GM12873 (cell line): ENCODE data around the gene USP6NL.

Experiments
- CTCF ChIP-seq: IDR thresholded peaks from 2 replicates; pipeline ENCODE4 v1.5.1; 2012; ENCODE audit warnings: low read depth, mild to moderate bottlenecking, moderate library complexity, low read length, control low read depth; ENCODE audit not compliant: insufficient read depth; ENCODE audit errors: missing control alignments

Gene USP6NL

GRCh38 chr10:11479300-11479699, 132.2 kb downstream of the USP6NL start:
- no peak for TF ChIP-seq CTCF

GRCh38 chr10:11478807-11479206, 132.6 kb downstream of the USP6NL start:
- no peak for TF ChIP-seq CTCF

- no peak for TF ChIP-seq CTCF
Measured at GRCh38 chr10:11475831-11476434, 135.5 kb downstream of the USP6NL start.

- no peak for TF ChIP-seq CTCF
Measured at GRCh38 chr10:11473128-11473760, 138.2 kb downstream of the USP6NL start.

- peak; percentile 87 for TF ChIP-seq CTCF
Measured at GRCh38 chr10:11472158-11472753, 139.2 kb downstream of the USP6NL start.

GRCh38 chr10:11469575-11470391, 141.7 kb downstream of the USP6NL start:
- no peak for TF ChIP-seq CTCF
